ENCODE data around the gene FILIP1. TPM values are rescaled to one million over a fixed set of nuclear protein-coding genes. Genes with fewer than 3 reads are reported as not detected.

The FILIP1 gene
- total RNA-seq, 1 donor from 2014 or later: 2.0 TPM

GRCh38 chr6:75512591-75512990 lies 19.0 kb upstream of the FILIP1 start:
- no peaks in the 10 kb centered on the region for H3K27me3 Mint-ChIP-seq (ENCODE audit: low read depth, unreplicated experiment)
- no peak overlapping the region for H3K4me3 ChIP-seq (ENCODE audit: insufficient read depth, low read depth, low read length)
- no peak overlapping the region for H3K9ac ChIP-seq (ENCODE audit: low read length)
- H3K4me2 ChIP-seq (ENCODE audit: low read length): no peak overlapping the region
- no peak for TF ChIP-seq EZH2 (IDR thresholded peaks at IDR 0.05; ENCODE audit: insufficient read depth, low read length)
- no peak for TF ChIP-seq CTCF (IDR thresholded peaks at IDR 0.05; ENCODE audit: insufficient read depth, low read depth, low read length)
- H2AFZ ChIP-seq (ENCODE audit: low read depth, low read length): no peak overlapping the region
- no peaks in the 10 kb centered on the region for H4K20me1 ChIP-seq (ENCODE audit: insufficient read depth, low read length)
- no peaks in the 10 kb centered on the region for H3K36me3 ChIP-seq (ENCODE audit: insufficient read depth, low read length)
- H3K27ac Mint-ChIP-seq (ENCODE audit: unreplicated experiment): no peak overlapping the region
- H3K9me3 ChIP-seq (ENCODE audit: insufficient read depth, low read depth, low read length): no peaks in the 10 kb centered on the region
- DNase-seq (ENCODE audit: low read depth): no peak
- H3K79me2 ChIP-seq (ENCODE audit: insufficient read depth, low read length): no peaks in the 10 kb centered on the region
- H3K4me1 Mint-ChIP-seq (ENCODE audit: low read depth, unreplicated experiment): no peaks in the 10 kb centered on the region
- H3K27ac ChIP-seq (ENCODE audit: low read depth, low read length): no peak overlapping the region
- no peak overlapping the region for H3K4me3 Mint-ChIP-seq (ENCODE audit: unreplicated experiment)
- no peaks in the 10 kb centered on the region for H3K9me3 Mint-ChIP-seq (ENCODE audit: unreplicated experiment)
- FAIRE-seq: no peak
- peaks cover 2% of the 10 kb centered on the region for H3K36me3 Mint-ChIP-seq (ENCODE audit: low read depth, unreplicated experiment)
- H3K27me3 ChIP-seq (ENCODE audit: insufficient read depth, low read length): no peaks in the 10 kb centered on the region
- no peaks in the 10 kb centered on the region for H3K4me1 ChIP-seq (ENCODE audit: insufficient read depth, low read length)

- peaks cover 2% of the 10 kb centered on the region for H3K9me3 Mint-ChIP-seq (ENCODE audit: unreplicated experiment)
- no peak overlapping the region for H2AFZ ChIP-seq (ENCODE audit: low read depth, low read length)
- H3K27ac ChIP-seq (ENCODE audit: low read depth, low read length): no peak overlapping the region
- no peaks in the 10 kb centered on the region for H3K27me3 Mint-ChIP-seq (ENCODE audit: low read depth, unreplicated experiment)
- peaks cover 7% of the 10 kb centered on the region for H3K4me1 Mint-ChIP-seq (ENCODE audit: low read depth, unreplicated experiment)
- H3K4me2 ChIP-seq (ENCODE audit: low read length): no peak overlapping the region
- H3K4me3 ChIP-seq (ENCODE audit: insufficient read depth, low read depth, low read length): no peak overlapping the region
- H3K36me3 Mint-ChIP-seq (ENCODE audit: low read depth, unreplicated experiment): no peaks in the 10 kb centered on the region
- H3K9me3 ChIP-seq (ENCODE audit: insufficient read depth, low read depth, low read length): no peaks in the 10 kb centered on the region
- H3K27me3 ChIP-seq (ENCODE audit: insufficient read depth, low read length): no peaks in the 10 kb centered on the region
- H3K36me3 ChIP-seq (ENCODE audit: insufficient read depth, low read length): no peaks in the 10 kb centered on the region
- H3K79me2 ChIP-seq (ENCODE audit: insufficient read depth, low read length): no peaks in the 10 kb centered on the region
- FAIRE-seq (no peak), DNase-seq (ENCODE audit: low read depth) (no peak)
- no peak overlapping the region for H3K27ac Mint-ChIP-seq (ENCODE audit: unreplicated experiment)
- H3K4me1 ChIP-seq (ENCODE audit: insufficient read depth, low read length): no peaks in the 10 kb centered on the region
- no peaks in the 10 kb centered on the region for H4K20me1 ChIP-seq (ENCODE audit: insufficient read depth, low read length)
- TF ChIP-seq CTCF (IDR thresholded peaks at IDR 0.05; ENCODE audit: insufficient read depth, low read depth, low read length): no peak
- no peak for TF ChIP-seq EZH2 (IDR thresholded peaks at IDR 0.05; ENCODE audit: insufficient read depth, low read length)
- H3K4me3 Mint-ChIP-seq (ENCODE audit: unreplicated experiment): no peak overlapping the region
- H3K9ac ChIP-seq (ENCODE audit: low read length): no peak overlapping the region
These were observed 11.8 kb upstream of the FILIP1 start for GRCh38 chr6:75505424-75505823.

- H3K9me3 ChIP-seq (ENCODE audit: insufficient read depth, low read depth, low read length): no peaks in the 10 kb centered on the region
- Mint-ChIP-seq H3K4me1 (ENCODE audit: low read depth, unreplicated experiment) (peaks cover 7% of the 10 kb centered on the region), H3K27ac (ENCODE audit: unreplicated experiment) (no peak overlapping the region), H3K4me3 (ENCODE audit: unreplicated experiment) (no peak overlapping the region), H3K9me3 (ENCODE audit: unreplicated experiment) (peaks cover 2% of the 10 kb centered on the region), H3K36me3 (ENCODE audit: low read depth, unreplicated experiment) (no peaks in the 10 kb centered on the region), H3K27me3 (ENCODE audit: low read depth, unreplicated experiment) (no peaks in the 10 kb centered on the region)
- no peaks in the 10 kb centered on the region for H3K27me3 ChIP-seq (ENCODE audit: insufficient read depth, low read length)
- DNase-seq (ENCODE audit: low read depth) (no peak), FAIRE-seq (no peak)
- H3K4me2 ChIP-seq (ENCODE audit: low read length): no peak overlapping the region
- H3K4me3 ChIP-seq (ENCODE audit: insufficient read depth, low read depth, low read length): no peak overlapping the region
- H3K9ac ChIP-seq (ENCODE audit: low read length): no peak overlapping the region
- H3K79me2 ChIP-seq (ENCODE audit: insufficient read depth, low read length): no peaks in the 10 kb centered on the region
- no peaks in the 10 kb centered on the region for H3K4me1 ChIP-seq (ENCODE audit: insufficient read depth, low read length)
- H3K36me3 ChIP-seq (ENCODE audit: insufficient read depth, low read length): no peaks in the 10 kb centered on the region
- no peak overlapping the region for H3K27ac ChIP-seq (ENCODE audit: low read depth, low read length)
- H2AFZ ChIP-seq (ENCODE audit: low read depth, low read length): no peak overlapping the region
- TF ChIP-seq EZH2 (IDR thresholded peaks at IDR 0.05; ENCODE audit: insufficient read depth, low read length): no peak
- TF ChIP-seq CTCF (IDR thresholded peaks at IDR 0.05; ENCODE audit: insufficient read depth, low read depth, low read length): no peak
- H4K20me1 ChIP-seq (ENCODE audit: insufficient read depth, low read length): no peaks in the 10 kb centered on the region
These were observed 11.0 kb upstream of the FILIP1 start for GRCh38 chr6:75504465-75505222.
